ENCODE data around the gene CAD. TPM values are rescaled to one million over a fixed set of nuclear protein-coding genes. Genes with fewer than 3 reads are reported as not detected.
"Not testable (repeated sequence)": the region's sequence is repeated elsewhere in the genome, so short reads cannot be mapped to it uniquely, and the experiment has no call there.

Gene CAD
- total RNA-seq, 1 donor from 2014 or later, result 51.2 TPM

- Histone ChIP-seq H3K36me3 (ENCODE audit: insufficient read depth, low read length) (no peaks in the 10 kb centered on the region), H3K4me2 (ENCODE audit: low read length) (no peak overlapping the region), H3K9me3 (ENCODE audit: insufficient read depth, low read depth, low read length) (peaks cover 2% of the 10 kb centered on the region), H3K4me1 (ENCODE audit: insufficient read depth, low read length) (peaks cover 2% of the 10 kb centered on the region), H3K79me2 (ENCODE audit: insufficient read depth, low read length) (no peaks in the 10 kb centered on the region), H2AFZ (ENCODE audit: low read depth, low read length) (no peak overlapping the region), H3K27me3 (ENCODE audit: insufficient read depth, low read length) (peaks cover 44% of the 10 kb centered on the region), H3K27ac (ENCODE audit: low read depth, low read length) (no peak overlapping the region), H3K4me3 (ENCODE audit: insufficient read depth, low read depth, low read length) (no peak overlapping the region), H4K20me1 (ENCODE audit: insufficient read depth, low read length) (peaks cover 6% of the 10 kb centered on the region), H3K9ac (ENCODE audit: low read length) (no peak overlapping the region)
- no peak for DNase-seq (ENCODE audit: low read depth)
- Mint-ChIP-seq H3K27me3 (ENCODE audit: low read depth, unreplicated experiment) (peaks cover 27% of the 10 kb centered on the region), H3K4me3 (ENCODE audit: unreplicated experiment) (no peak overlapping the region), H3K4me1 (ENCODE audit: low read depth, unreplicated experiment) (peaks cover 13% of the 10 kb centered on the region), H3K9me3 (ENCODE audit: unreplicated experiment) (no peaks in the 10 kb centered on the region), H3K27ac (ENCODE audit: unreplicated experiment) (no peak overlapping the region), H3K36me3 (ENCODE audit: low read depth, unreplicated experiment) (no peaks in the 10 kb centered on the region)
- FAIRE-seq, result no peak
- TF ChIP-seq CTCF (IDR thresholded peaks at IDR 0.05; ENCODE audit: insufficient read depth, low read depth, low read length), result no peak
These were observed 53.0 kb downstream of the CAD start for GRCh38 chr2:27270131-27270530.

- Histone ChIP-seq H3K4me2 (ENCODE audit: low read length) (no peak overlapping the region), H3K27ac (ENCODE audit: low read depth, low read length) (no peak overlapping the region), H3K36me3 (ENCODE audit: insufficient read depth, low read length) (no peaks in the 10 kb centered on the region), H3K4me3 (ENCODE audit: insufficient read depth, low read depth, low read length) (no peak overlapping the region), H2AFZ (ENCODE audit: low read depth, low read length) (no peak overlapping the region), H3K79me2 (ENCODE audit: insufficient read depth, low read length) (no peaks in the 10 kb centered on the region), H3K9ac (ENCODE audit: low read length) (no peak overlapping the region), H3K27me3 (ENCODE audit: insufficient read depth, low read length) (peaks cover 39% of the 10 kb centered on the region), H3K9me3 (ENCODE audit: insufficient read depth, low read depth, low read length) (no peaks in the 10 kb centered on the region), H3K4me1 (ENCODE audit: insufficient read depth, low read length) (no peaks in the 10 kb centered on the region), H4K20me1 (ENCODE audit: insufficient read depth, low read length) (peaks cover 1% of the 10 kb centered on the region)
- no peak for TF ChIP-seq CTCF (IDR thresholded peaks at IDR 0.05; ENCODE audit: insufficient read depth, low read depth, low read length)
- no peak for TF ChIP-seq EZH2 (IDR thresholded peaks at IDR 0.05; ENCODE audit: insufficient read depth, low read length)
- no peak overlapping the region for H3K27ac Mint-ChIP-seq (ENCODE audit: unreplicated experiment)
- no peak for FAIRE-seq
- H3K4me3 Mint-ChIP-seq (ENCODE audit: unreplicated experiment), result no peak overlapping the region
- no peaks in the 10 kb centered on the region for H3K36me3 Mint-ChIP-seq (ENCODE audit: low read depth, unreplicated experiment)
- no peaks in the 10 kb centered on the region for H3K9me3 Mint-ChIP-seq (ENCODE audit: unreplicated experiment)
- DNase-seq (ENCODE audit: low read depth), result no peak
- H3K27me3 Mint-ChIP-seq (ENCODE audit: low read depth, unreplicated experiment), result peaks cover 27% of the 10 kb centered on the region
- H3K4me1 Mint-ChIP-seq (ENCODE audit: low read depth, unreplicated experiment), result peaks cover 13% of the 10 kb centered on the region
These were observed 53.5 kb downstream of the CAD start for GRCh38 chr2:27270670-27271069.

- no peaks in the 10 kb centered on the region for H3K79me2 ChIP-seq (ENCODE audit: insufficient read depth, low read length)
- H3K9ac ChIP-seq (ENCODE audit: low read length), result no peak overlapping the region
- H3K9me3 Mint-ChIP-seq (ENCODE audit: unreplicated experiment), result no peaks in the 10 kb centered on the region
- DNase-seq (ENCODE audit: low read depth) (no peak), FAIRE-seq (no peak)
- no peaks in the 10 kb centered on the region for H3K9me3 ChIP-seq (ENCODE audit: insufficient read depth, low read depth, low read length)
- no peaks in the 10 kb centered on the region for H3K36me3 ChIP-seq (ENCODE audit: insufficient read depth, low read length)
- peaks cover 35% of the 10 kb centered on the region for H3K27me3 Mint-ChIP-seq (ENCODE audit: low read depth, unreplicated experiment)
- no peak overlapping the region for H3K4me2 ChIP-seq (ENCODE audit: low read length)
- no peak for TF ChIP-seq CTCF (IDR thresholded peaks at IDR 0.05; ENCODE audit: insufficient read depth, low read depth, low read length)
- no peak for TF ChIP-seq EZH2 (IDR thresholded peaks at IDR 0.05; ENCODE audit: insufficient read depth, low read length)
- peaks cover 13% of the 10 kb centered on the region for H3K4me1 Mint-ChIP-seq (ENCODE audit: low read depth, unreplicated experiment)
- H2AFZ ChIP-seq (ENCODE audit: low read depth, low read length), result no peak overlapping the region
- H3K4me3 Mint-ChIP-seq (ENCODE audit: unreplicated experiment), result no peak overlapping the region
- H3K27ac ChIP-seq (ENCODE audit: low read depth, low read length), result no peak overlapping the region
- peaks cover 34% of the 10 kb centered on the region for H3K27me3 ChIP-seq (ENCODE audit: insufficient read depth, low read length)
- H3K36me3 Mint-ChIP-seq (ENCODE audit: low read depth, unreplicated experiment), result no peaks in the 10 kb centered on the region
- no peak overlapping the region for H3K4me3 ChIP-seq (ENCODE audit: insufficient read depth, low read depth, low read length)
- H3K4me1 ChIP-seq (ENCODE audit: insufficient read depth, low read length), result no peaks in the 10 kb centered on the region
- no peaks in the 10 kb centered on the region for H4K20me1 ChIP-seq (ENCODE audit: insufficient read depth, low read length)
- H3K27ac Mint-ChIP-seq (ENCODE audit: unreplicated experiment), result no peak overlapping the region
These were observed 54.6 kb downstream of the CAD start for GRCh38 chr2:27271631-27272340.

- not testable (repeated sequence) for H3K9me3 Mint-ChIP-seq (ENCODE audit: unreplicated experiment); H3K4me2 ChIP-seq (ENCODE audit: low read length); H3K27ac Mint-ChIP-seq (ENCODE audit: unreplicated experiment); H3K9me3 ChIP-seq (ENCODE audit: insufficient read depth, low read depth, low read length); H3K36me3 Mint-ChIP-seq (ENCODE audit: low read depth, unreplicated experiment); H3K79me2 ChIP-seq (ENCODE audit: insufficient read depth, low read length); H3K4me3 ChIP-seq (ENCODE audit: insufficient read depth, low read depth, low read length); H3K36me3 ChIP-seq (ENCODE audit: insufficient read depth, low read length); H2AFZ ChIP-seq (ENCODE audit: low read depth, low read length); H3K9ac ChIP-seq (ENCODE audit: low read length); DNase-seq (ENCODE audit: low read depth); FAIRE-seq; H3K4me1 ChIP-seq (ENCODE audit: insufficient read depth, low read length); H4K20me1 ChIP-seq (ENCODE audit: insufficient read depth, low read length); H3K27ac ChIP-seq (ENCODE audit: low read depth, low read length)
- peaks cover 41% of the 10 kb centered on the region for H3K27me3 Mint-ChIP-seq (ENCODE audit: low read depth, unreplicated experiment)
- peak overlapping the region; percentile 12 for H3K4me3 Mint-ChIP-seq (ENCODE audit: unreplicated experiment)
- peaks cover 13% of the 10 kb centered on the region for H3K4me1 Mint-ChIP-seq (ENCODE audit: low read depth, unreplicated experiment)
- H3K27me3 ChIP-seq (ENCODE audit: insufficient read depth, low read length), result peaks cover 34% of the 10 kb centered on the region
These were observed 55.7 kb downstream of the CAD start for GRCh38 chr2:27272537-27273522.

Measured in astrocyte (in vitro differentiated cells and primary cell).